SIG-M5 (cell line): ENCODE results near the gene GID8.

Source experiments
- DNase-seq: peaks from one replicate; lab custom pipeline; 2025; lab: John Stamatoyannopoulos, UW

Gene GID8

DNA sequence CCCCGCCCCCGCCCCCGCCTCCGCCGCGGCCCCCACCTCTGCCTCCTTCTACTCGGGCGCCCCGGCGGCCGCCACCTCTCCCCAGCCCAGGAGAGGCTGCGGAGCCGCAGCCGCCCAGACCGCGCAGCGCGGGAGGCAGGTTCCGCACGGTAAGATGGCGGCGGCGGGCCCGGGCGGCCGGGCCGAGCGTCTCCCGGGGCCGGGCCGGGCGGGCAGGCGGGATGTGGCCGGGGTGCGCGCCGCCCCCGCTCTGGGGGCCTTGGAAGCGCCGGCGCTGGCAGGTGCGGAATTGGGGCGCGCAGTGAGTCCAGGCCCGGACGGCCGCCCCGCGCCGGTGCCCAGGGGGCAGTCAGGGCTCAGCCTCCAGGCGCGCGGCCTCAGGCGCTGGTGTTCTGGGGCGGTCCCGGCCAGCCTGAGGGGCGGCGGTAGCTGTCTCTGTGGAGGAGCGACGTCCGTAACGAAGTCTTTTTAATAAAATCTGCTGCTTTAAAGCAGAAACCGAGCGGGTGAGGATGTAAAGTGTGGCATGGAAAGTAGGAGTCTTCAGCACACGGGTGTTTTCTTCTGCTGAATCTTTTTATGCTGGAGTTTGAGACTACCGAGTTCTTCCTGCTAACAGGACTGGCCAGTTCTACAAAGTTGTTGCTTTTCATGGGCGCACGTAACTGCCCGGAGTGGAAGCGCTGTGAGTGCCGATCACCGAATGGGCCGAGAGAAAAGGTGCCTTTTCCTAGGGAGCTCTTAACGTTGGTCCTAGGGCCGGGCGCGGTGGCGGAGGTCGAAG is at the start of gene GID8:
TSS of gene GID8 (plus strand) at position 43 of the 784 bp plus-strand sequence. CDS start 3,356 bp downstream, outside the sequence.
- DNase-seq: no peak

DNA sequence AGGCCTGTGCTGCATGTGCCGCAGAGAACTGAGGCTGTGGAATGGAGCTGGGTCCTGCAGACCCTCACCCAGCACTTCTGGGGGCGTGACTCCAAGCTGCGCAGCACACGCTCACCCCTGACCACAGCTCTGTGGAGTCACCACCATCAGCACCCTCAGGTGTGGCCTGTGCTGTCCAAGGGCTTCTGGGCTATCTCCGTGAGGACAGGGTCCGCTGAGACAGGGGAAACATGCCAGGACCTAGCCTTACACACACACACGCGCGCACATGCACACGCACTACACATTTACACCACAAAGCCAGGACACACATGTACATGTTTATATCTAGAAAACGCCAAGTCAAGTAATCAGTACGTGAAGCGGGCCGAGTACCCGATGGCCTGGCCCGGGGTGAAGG is 49.5 kb upstream of the GID8 start:
- no peak for DNase-seq

DNA sequence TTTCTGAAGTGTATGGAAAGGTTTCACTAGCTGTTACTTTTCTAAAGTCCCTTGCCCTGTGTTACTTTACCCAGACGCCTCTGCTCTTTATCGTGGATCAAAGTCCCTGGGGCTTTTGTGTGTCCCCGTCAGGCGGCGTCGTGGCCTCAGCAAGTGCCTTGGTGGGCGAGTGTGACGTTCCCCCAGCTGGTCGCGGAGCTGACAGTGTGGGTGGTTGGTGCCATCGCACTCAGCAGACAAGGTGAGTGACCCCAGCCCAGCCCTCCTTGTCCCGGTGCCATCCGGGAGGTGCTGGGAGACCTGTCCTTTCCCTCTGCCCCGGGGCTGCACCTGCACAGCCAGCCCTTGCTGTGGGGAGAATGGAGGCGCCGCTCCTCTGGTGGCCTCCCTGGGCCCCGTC is 49.0 kb upstream of the GID8 start:
- DNase-seq: no peak

DNA sequence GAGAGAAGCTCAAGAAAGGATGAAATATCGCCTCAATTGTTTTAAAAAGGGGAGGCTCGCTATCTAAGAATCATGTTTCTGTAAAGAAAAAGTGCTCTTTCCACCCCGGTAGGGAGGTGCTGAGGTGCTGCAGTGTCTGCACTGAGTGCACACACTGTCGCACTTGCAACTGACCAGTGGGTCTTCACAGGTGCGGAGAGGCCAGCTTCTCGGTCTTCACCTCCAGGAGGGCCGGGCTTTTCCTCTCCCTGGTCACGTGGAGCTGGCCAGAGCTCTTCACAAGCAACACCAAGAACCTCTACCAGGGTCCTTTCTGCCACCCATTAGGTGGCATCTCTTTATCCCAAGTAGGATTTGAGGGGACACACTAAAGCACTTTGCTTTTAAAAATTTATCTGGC is 48.5 kb upstream of the GID8 start:
- no peak for DNase-seq

DNA sequence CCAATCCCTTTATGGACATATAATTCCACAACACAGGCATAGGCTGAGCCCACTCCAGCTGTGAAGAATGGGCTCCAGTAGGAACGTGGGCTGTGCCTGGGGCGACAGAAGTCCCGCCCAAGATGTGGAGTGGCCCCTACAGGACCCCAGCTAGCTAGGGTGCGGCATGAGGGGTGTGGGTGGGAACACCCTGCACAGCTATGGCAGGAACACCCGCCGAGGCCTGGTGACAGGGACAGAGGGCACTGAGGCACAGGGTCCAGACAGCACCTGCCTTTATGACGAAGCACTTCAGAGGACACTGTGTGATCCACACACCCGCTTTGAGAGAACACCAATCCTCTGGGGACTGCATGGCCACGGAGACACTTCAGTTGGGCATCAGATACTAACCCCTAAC is 48.1 kb upstream of the GID8 start:
- no peak for DNase-seq

DNA sequence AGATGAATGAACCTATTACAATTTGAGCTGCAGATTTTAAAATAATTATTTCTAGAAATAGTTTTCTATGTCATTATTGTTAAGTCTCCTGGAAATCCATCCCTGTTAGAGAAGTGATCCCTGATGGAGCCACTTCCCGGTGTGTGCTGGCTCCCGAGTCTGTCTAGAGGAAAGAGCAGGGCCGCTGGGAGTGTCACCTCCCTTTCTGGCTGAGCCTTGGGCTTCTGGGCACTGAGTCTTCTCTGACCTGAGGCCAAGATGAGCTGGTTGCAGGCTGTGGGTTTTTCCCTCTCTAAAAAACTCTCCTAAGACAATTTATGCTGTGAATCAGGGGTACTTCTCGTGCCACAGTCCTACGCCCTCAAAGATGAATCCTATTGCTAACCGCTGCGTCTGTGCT is 47.5 kb upstream of the GID8 start:
- DNase-seq: no peak

DNA sequence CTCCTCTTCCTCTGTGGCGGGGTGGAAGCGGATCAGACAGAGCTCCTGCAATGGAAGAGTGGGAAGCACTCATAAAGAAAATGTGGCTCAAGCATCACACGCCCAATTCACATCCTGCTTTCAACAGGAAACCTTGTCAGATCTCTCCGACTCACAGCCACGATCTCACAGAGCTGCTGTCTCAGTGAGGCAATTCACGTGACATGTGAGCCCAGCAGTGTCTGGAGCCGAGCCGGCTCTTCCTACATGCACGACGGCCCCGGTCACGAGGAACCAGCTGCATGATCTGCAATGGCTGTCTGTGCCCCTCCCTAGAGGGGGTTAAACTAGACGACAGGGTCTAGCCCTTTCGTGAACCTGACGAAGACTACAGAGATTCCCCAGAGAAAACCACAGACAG is 46.8 kb upstream of the GID8 start:
- DNase-seq: no peak

DNA sequence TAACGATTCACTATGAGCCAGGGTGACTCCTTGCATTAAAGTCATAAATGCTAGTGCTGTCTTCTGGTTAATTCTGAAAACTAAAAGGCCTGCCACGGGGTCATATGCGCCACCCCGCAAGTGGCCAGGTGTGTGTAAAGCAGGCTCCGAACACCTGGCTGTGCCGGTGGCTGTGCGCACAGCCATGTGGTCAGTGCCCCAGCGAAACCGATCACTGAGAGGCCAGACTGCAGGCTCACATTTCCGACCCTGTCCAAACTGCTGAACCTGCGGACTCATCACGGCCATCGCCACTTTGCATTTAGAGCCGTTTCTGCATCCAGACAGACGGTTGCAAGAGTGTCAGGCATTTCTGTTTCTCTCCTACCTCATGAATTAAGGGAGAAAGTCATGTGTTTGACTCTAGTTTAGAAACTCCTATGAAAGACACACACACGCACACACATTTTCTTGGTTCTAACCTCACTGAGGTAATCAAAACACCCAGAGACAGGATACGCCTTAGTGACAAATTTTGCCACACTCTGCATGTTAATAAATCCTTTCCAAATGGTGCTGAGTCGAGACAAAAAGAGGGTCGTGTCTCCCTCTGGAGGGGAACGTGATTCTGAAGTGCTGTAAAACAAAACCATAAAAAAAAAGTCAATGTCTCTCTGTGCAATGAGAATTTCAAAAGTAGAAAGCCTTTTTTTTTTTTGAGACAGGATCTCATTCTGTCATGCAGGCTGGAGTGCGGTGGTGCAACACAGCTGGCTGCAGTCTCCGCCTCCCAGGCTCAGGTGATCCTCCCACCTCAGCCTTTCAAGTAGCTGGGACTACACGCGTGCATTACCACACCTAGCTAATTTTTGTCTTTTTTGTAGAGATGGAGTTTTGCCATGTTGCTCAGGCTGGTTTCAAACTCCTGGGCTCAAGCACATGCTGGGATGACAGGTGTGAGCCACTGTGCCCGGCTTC is 45.3 kb upstream of the GID8 start:
- DNase-seq: no peak

DNA sequence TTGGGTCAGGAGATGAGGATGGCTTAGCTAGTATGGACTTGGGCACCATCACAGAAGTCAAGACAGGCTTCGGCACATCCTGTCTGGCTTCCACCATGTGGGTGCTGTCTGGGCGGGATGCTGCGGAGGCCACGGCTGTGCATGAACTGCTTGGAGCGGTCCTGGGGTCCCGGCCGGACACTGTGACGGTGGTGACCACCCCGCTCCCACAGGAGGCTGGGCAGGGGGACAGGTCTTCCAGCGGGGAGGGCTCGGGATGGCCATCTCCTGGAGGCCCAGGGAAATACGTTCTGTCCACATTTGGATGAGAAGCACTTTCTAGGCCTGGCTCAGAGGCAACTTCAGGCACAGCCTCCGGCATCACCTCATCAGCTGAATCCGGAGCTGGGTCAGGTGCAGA is 44.2 kb upstream of the GID8 start:
- no peak for DNase-seq

DNA sequence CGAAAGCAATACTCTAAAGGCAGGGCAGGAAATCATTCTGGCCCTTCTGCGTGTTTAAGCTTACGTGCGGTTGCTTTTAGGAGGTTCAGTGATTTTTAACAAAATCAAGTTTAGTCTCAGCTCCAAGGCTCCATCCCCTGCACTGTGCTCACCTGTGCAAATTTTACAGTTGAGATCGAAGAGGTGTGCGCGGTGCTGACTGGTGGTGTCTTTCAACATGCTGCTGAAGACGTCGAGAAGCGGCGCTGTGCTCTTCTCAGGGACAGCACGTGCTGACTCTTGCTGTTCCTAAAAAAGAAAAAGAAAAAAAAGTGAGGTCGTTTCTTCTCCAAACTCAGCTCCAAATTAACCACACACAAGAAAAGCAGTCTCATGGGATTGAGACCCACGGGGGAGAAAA is 43.7 kb upstream of the GID8 start:
- DNase-seq: no peak

DNA sequence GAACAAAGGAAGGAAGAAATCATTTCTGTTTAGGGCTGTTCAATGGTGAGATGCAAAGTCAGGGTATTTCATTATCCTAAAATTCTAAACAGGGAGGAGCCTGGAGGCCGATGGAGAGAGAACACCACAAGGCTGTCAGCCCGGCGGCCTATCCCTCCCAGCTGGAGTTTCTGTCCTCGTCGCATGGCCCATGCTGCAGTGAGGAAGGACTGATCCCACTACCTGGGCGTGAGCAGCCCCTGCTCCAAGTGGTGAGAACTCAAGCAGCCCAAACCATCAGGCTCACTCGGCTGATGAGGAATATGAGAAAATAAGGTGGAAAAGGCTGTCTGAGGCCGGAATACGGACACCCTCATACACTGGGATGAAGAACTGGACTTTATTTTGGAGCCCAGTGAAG is 42.4 kb upstream of the GID8 start:
- DNase-seq: no peak

DNA sequence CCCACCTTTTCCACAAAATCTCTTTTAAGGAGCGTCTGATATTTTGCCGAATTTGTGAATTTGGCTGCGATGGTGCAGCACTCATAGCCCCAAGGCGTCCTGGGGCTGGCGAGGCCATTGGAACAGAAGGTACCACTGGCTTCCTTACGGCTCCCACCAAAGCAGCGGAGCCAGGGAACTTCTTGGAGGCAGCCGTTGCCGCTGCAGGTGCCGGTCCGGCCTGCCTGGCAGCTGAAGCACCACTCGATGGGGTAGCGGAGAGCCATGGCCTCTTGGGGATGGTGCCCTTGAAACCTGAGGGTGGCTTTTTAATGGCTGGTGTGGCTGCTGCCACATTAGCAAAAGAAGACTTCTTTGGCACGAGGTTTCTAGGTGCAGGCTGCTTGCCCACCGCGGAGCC is 41.4 kb upstream of the GID8 start:
- no peak for DNase-seq

DNA sequence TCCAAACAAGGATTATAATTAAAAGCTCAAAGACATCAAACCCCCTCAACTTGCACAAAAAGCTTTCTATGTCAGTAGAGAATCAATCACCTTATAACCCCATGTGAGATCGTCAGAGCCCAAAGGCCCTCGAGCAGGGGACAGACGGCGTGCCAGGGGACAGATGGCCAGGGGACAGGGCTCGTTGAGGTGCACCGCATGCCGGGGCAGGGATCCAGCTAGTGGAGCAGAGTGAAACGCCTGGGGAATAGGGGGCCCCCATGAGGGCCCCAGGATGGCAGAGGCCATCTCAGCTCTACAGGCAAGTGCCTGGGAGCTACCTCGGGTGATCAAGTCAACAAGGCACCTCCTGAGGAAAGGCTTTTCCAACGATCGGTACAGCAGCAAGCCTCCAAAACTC is 40.3 kb upstream of the GID8 start:
- no peak for DNase-seq

DNA sequence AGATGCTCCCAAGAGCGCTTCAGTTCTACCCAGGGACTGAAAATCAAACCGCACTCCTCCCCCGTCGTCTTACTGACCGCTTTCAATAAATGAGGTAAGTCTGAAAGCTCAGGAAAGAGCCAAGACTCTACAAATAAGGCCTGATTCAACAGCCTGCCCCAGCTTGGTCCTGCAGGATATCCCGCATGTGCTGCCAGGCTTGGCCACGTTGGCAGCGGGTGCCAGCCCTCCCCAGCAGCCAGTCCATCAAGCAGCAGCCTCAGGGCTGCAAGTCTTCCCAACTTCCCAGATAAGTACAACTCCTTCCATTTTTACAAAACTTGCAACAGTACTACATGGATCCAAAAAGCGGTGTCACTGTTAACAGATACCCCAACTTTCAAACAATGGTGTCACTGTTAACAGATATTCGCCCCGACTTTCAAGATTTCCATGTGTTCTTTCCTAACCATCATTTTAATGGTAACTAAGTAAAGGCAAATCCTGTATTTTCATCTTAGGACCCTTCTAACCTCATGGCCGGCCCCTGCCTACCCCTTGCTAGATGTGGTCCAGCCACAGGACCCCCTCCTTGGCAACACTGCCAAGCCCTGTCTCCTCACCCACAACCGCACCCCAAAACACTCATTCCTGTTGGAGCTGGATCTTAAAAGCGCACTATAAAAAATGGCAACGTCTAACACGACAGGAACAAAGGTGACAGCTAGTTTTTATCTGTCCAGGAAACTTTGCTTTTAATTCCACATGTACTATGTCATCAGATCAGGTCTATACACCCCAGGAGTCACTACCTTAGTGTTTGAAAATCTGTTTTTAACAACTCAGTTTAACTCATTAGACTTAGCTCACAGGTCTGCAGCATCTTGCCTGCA is 39.6 kb upstream of the GID8 start:
- no peak for DNase-seq

DNA sequence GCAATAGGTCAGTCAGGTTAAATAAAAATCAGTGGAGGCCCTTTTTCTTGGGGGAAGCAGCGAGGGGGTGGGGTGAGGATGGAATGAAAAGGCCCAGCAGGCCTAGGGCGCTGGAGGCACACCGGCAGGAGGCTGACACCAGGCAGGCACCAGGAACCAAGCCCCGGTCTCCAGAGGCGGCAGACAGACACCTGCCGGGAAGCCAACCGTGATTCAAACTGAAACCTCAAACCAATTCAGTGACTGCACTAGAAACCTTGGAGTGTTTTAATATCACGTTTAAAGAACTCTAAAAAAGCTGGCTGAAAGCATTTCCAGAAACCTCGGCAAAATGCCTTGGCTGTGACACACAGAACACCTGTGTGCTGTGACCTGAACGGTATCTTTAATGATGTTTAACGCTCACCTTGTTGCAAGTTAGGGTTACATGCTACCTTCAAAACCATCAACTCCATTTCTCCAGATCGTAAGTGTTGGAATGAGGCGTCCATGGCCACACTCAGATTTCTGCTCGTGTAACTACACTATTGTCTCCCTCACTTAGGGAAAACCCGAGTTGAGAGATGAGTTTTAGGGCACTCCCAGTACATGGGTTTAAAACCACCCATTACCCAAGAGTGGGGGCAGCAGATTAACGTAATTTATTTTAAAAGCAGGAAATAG is 38.8 kb upstream of the GID8 start:
- DNase-seq: no peak

DNA sequence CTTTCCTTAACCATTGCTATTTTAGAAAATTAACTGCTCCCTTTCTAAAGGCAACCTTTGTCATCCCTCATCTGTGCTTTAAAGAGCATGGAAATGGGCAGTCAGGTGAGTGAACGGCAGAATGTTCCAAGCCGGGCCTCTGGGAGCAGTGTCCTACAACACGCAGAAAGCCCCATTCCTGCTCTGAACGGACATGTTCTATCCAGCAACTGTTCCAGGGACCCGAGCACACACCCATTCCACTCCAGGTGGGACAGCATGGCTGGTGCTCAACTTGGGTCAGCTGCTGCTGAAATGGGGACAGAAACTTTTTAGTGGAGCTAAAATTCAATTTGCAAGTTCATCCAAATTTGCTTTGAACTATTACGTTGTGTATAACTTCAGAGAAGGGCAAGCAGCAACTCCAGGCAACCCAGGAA is 38.3 kb upstream of the GID8 start:
- DNase-seq: no peak

DNA sequence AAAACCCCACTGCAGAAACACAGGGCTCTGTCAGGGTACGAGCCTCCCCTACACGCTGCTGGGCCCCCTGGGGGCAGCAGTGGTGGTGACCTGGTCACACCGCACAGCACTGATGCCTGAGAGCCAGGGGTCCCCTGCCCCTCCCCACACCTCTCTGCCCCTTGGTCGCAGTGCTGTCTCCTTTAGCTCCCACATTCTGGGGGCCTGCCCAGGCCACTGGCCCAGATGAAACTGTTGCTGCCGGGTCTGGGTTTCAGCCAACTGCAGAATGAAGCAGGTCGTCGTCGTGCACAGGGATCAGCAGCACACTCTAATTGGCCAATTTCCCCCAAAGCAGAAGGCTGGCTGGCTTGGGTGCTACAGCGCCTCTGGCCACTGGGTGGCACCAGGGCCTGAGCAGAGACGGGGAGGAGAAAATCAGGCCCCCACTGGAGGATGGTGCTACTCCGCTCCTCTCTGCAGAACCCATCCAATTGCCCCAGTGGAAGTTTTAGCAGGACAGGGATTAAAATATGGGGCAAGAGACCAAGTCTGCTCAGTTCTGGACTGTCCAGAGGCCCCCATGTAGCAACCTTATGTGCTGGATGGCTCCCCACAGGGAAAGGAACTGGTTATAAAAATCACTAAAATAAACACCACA is 37.8 kb upstream of the GID8 start:
- DNase-seq: no peak

DNA sequence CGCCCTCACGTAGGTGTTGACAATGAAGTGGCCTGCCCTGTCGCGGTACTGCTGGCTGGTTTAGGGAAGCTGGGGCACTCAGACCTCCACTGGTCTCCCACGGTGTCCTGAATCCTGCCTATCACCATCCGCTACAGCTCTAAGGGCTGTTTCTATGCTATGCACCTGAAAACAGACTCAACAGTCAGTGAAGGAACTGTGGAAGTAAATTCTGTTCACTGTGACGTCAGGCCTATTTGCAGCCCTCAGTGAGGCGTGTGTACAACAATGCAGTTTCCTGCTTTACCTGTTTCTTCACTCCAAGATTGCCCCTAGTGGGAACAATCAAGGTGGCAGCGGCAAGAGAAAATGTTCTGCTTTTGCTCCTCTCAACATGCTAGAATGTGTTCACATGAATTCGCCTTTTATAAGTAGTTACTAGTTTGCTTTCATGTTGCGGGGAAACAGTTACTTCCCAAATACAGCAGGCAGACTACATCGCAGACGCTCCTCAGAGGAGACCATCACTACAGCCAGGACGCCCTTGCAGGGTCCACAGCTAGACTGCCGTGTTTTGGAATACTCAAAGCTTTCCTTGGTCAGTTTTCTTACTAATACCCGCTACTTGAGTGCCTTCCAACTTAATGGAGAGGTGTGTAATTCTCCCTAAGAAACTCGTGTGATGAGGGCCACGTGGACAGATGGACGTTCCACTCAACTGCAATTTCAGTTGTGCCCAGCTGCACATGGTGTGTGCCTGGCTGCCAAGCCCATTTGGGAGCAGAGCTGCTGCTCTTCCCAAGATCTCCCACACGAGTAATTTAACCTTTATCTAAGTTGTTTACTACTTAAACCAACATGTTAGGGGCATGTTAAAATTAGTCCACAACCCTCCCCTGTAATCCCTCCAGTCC is 37.0 kb upstream of the GID8 start:
- no peak for DNase-seq

DNA sequence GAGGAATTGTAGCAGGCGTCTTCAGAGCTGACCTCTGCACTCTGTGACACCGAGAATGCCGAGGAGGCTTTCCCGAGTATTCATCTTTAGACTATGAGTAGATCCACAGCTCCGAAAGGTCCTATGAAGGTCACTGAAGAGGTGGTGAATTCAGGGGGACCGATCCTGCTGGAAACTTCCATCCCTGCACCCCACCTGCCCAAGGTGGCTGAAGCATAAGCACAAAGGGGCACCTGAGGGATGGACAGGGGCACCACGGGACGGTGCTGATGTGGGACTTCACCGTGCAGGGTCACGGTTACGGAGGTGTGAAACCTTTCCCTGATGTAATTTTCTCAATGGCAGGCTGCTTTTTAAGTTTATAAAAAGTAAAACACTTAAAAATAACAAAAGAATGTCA is 36.1 kb upstream of the GID8 start:
- DNase-seq: no peak

DNA sequence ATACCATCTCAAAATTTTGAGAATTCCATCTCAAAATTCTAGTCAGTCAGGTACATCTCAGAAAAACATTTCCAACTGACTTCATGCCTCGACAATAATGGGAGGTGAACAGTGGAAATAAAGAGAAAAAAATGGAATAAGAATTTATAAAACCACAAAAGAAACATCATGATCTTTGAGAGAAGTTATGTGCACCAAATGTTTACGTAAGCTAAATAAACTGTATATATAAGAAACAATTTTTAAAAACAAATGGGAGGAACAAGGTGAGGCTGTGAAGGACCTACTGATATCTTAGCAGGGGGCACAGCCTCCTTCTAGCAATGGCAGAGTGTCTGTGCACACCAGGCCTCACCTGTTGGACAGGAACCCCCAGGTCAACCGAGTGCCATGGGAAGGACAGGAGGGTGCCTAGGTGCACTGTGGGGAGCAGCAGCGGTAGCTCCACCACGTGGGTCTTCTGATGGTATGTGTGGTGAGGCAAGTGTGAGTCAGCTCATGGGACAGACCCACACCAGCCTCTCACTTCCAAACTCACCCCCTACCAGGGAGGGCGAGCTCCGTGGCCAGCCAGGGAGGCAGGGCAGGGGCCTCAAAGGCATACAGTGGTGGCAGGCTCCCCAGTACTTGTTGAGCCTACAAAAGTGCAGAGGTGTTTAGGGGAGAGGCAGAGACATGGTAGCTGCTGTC is 34.9 kb upstream of the GID8 start:
- no peak for DNase-seq
